ENCODE results near the gene WDR27.
A peak's percentile ranks its signal among the peaks of the same experiment; 100 is the strongest.

WDR27 gene

DNA sequence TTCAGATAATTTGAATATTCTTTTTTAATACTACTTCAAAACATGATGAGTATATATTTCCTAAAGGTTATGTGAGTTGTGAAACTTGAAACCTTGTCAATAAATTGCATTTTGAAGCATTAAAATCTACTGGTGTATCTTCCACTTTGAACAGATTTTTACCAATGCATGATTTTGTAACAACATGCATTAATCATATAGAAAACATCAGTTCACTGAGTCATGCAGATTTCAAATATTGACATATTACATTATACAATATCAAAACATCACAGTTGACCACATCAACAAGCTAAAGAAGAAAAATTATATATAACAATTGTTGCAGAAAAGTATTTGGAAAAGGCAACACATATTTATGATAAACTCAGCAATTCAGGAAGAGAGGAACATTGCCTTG, 158.1 kb downstream of the WDR27 start:
- peak in 1 of 2 donors; percentile 18 for DNase-seq (ENCODE audit: low read depth in 2 of 2)
- TF ChIP-seq, protein P1, sequence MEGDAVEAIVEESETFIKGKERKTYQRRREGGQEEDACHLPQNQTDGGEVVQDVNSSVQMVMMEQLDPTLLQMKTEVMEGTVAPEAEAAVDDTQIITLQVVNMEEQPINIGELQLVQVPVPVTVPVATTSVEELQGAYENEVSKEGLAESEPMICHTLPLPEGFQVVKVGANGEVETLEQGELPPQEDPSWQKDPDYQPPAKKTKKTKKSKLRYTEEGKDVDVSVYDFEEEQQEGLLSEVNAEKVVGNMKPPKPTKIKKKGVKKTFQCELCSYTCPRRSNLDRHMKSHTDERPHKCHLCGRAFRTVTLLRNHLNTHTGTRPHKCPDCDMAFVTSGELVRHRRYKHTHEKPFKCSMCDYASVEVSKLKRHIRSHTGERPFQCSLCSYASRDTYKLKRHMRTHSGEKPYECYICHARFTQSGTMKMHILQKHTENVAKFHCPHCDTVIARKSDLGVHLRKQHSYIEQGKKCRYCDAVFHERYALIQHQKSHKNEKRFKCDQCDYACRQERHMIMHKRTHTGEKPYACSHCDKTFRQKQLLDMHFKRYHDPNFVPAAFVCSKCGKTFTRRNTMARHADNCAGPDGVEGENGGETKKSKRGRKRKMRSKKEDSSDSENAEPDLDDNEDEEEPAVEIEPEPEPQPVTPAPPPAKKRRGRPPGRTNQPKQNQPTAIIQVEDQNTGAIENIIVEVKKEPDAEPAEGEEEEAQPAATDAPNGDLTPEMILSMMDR (IDR thresholded peaks at IDR 0.05; ENCODE audit: low read depth, low read length) = no peak
- H3K4me3 ChIP-seq (replicated peaks in 1 of 2; ENCODE audit: low read depth in 2 of 2, low read length in 2 of 2) = no peak overlapping the region

DNA sequence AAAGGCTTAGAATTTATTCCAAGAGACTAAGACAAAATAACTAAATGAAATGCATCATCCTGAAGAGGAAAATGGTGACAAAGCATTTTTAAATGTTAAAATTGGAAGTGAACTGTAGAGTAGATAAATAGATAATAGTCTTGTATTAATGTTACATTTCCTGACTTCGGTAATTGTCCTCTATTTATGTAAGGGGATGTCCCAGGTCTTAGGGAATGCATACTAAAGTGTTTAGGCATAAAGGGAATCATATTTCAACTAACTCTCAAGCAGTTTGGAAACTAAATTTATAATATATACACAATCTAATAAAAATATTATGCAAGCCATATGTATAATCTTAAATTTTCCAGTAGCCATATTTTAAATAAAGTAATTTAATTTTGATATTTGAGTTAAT, 159.3 kb downstream of the WDR27 start:
- TF ChIP-seq, protein P1 (IDR thresholded peaks at IDR 0.05; ENCODE audit: low read depth, low read length) = no peak
- DNase-seq (ENCODE audit: low read depth in 2 of 2) = no peak

DNA sequence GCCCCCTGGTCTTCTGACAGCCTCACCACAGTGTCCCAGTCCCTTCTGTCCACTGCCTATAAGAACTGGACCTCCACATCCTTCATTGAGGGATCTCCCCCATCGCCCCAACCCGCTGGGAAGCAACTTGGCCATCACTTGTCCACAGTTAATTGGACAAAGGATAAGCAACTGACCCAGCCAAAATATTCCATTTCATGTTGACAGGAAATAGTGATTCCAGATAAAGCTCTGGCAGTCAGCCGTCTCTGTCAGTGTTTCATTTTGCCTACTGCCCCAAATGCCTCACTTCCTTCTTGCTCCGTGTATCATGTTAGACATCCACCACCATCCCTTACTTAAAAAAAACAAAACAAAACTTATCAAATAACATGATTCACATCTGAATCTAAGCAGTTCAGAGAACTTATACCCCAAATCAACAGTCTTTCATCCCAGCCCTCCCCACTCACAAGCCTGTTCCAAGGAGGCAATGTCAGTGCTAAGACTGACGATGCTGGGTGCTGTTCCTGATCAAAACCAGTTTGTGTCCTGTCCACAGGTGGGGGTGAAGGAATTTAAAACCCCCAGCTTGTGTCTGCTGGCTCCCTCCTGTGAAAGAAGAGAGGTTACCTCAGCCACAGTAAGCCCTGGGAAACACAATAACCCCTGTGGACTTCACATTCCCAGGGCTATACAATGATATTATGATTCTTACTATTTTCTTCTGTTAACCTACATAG, 162.5 kb downstream of the WDR27 start:
- peak; percentile 40 to 60 for DNase-seq (ENCODE audit: low read depth in 2 of 2)
- TF ChIP-seq, protein P1 (IDR thresholded peaks at IDR 0.05; ENCODE audit: low read depth, low read length) = no peak
- H3K4me3 ChIP-seq (replicated peaks in 1 of 2; ENCODE audit: low read depth in 2 of 2, low read length in 2 of 2) = no peak overlapping the region

More for the DNA sequence above, 159.3 kb downstream of the WDR27 start:
- no peak overlapping the region for H3K4me3 ChIP-seq (replicated peaks in 1 of 2; ENCODE audit: low read depth in 2 of 2, low read length in 2 of 2)

DNA sequence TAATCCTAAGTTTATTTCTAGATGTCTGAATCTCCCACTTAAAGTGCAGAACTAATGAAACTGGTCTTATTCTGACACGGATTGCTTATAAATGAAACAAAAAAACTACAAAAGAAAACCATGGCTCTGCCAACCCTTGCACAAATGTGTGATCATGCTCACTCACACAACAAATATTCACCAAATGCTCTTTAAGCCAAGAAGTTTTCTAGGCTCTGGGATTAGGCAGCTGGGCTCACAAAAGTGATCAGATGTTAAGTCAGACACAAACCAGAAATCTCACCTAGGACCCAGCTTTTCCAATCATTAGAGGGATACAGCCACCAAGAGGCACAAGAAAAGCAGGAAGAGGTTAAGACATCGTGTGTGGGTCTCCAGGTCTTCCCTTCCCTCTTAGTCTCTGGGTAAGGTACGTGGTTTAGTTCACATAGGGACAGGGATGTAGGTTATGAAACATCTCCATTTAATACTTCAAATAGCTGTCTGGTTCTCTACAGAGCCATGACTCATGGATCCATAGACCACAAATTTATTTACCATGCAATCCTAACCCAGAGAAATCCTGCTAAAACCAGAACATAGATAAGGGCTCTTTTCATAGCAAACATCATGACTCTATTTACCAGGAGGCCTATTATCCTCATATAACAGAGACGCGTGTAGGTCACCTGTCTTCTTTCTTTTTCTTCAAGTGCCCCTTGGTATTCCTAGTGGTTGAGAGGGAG, 165.2 kb downstream of the WDR27 start:
- peak; percentile 29 to 62 for DNase-seq (ENCODE audit: low read depth in 2 of 2)
- TF ChIP-seq, protein P1 (IDR thresholded peaks at IDR 0.05; ENCODE audit: low read depth, low read length) = no peak
- no peak overlapping the region for H3K4me3 ChIP-seq (replicated peaks in 1 of 2; ENCODE audit: low read depth in 2 of 2, low read length in 2 of 2)

DNA sequence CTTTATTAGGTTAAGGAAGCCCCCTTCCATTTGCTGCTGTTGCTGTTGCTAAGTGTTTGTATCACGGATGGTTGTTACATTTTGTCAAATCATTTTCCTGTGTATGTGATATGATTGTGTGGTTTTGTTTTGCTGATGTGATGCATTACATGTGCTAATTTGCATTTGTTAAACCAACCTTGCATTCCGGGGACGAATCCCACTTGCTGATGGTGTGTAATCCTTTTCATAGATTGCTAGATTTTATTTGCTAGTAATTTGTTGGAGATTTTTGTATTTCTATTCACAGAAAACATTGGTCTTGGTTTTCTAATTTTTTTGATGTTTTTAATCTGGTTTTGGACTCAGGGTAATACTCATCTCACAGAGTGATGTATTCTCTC, 167.8 kb downstream of the WDR27 start:
- H3K4me3 ChIP-seq (replicated peaks in 1 of 2; ENCODE audit: low read depth in 2 of 2, low read length in 2 of 2) = no peak overlapping the region
- no peak for DNase-seq (ENCODE audit: low read depth in 2 of 2)
- TF ChIP-seq, protein P1 (IDR thresholded peaks at IDR 0.05; ENCODE audit: low read depth, low read length) = no peak

DNA sequence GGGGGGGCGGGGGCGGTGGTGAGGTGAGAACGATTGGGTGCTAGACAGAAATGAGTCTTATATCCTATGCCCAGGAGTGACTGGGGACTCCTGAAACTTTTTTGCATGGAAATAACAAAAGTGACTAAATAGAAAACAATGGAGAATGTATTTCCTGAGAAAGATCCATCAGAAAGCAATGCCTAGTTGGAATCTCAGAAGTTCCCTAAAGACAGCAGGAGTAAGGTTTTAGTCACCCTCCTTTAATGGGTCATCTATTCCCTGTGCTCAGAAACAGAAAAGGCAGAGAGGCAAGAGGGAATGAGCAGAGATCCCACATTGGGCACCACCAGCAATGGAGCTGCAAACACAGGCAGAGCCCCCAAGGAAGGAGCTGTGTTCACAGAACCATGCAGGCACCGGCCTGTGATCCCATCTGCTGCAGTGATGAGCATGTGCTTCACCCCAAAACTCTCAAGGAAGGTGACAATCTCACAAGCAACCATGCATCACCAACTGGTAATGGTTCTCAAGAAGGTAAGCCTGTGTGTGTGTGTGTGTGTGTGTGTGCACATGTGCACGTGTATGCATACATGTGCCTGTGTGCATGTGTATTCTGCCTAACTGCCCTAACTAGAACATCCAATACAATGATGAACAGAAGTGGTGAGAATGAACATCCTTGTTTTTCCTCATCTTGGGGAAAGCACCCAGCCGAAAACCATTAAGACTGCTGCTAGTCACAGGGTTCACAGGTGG, 168.4 kb downstream of the WDR27 start:
- TF ChIP-seq, protein P1 (IDR thresholded peaks at IDR 0.05; ENCODE audit: low read depth, low read length) = no peak
- DNase-seq (ENCODE audit: low read depth in 2 of 2) = no peak
- H3K4me3 ChIP-seq (replicated peaks in 1 of 2; ENCODE audit: low read depth in 2 of 2, low read length in 2 of 2) = no peak overlapping the region

All from cardiac fibroblast (primary cell).